Embryonic facial prominence (tissue), 1 donor: ENCODE results near the gene CCDC82.

Source experiments
- DNase-seq: peaks from one replicate; pipeline ENCODE4 v3.0.0-alpha.2; 2016; ENCODE audit errors: extremely low spot score

Gene CCDC82

DNA sequence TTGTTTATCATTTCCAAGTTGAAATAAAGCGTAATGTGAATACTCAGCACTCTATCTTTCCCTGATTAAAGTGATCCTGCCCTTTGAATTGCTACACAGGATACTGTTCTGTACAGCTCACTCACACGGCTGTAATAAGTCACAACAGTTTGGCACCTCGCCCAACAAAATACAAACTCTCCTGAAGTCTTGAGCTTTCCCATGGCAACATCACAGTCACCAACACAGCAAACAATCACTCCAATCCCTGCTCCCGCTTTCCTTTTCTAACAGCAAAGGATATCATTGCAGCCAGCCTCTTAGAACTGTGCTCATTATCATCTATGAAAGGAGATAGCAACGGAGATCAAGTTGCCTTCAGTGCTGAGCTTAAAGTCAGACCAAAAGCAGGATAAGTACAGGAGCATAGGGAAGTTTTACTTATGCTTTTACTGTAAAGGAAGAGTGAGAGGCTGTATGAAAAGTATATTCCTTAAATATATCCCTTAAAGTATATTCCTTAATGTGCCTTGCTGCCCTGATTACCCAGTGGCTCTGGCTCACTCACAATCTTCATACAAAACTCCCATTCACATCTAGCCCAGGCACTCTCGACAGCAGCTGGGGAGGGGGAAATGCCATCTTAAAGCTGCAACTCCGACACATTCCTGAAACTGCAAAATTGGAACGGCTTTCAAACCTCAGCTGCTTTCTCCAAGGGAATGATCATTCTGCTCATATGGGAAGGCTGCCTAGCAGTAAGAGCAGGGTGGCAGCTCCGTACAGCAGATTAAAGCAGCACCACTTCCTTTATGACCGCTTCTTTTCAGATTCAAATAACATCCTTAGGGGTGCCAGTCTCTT, 82.6 kb downstream of the CCDC82 start:
- DNase-seq, result peak; percentile 97

DNA sequence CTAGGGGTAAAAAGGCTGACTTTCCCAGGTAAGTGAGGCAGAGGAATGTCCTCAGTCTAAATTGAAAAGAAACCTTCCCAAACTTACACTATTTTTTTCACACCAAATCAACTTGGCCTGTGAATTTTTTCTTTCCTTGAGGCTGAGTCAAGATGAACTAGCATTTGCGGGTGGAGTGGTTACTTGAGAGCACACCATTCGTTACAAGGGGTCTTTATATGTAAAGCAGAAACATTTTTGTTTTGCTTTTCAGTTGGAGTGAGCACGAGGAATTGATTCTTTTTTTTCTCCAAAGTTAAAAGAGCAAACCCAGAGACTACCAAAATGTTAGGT, 83.1 kb downstream of the CCDC82 start:
- DNase-seq, result no peak

DNA sequence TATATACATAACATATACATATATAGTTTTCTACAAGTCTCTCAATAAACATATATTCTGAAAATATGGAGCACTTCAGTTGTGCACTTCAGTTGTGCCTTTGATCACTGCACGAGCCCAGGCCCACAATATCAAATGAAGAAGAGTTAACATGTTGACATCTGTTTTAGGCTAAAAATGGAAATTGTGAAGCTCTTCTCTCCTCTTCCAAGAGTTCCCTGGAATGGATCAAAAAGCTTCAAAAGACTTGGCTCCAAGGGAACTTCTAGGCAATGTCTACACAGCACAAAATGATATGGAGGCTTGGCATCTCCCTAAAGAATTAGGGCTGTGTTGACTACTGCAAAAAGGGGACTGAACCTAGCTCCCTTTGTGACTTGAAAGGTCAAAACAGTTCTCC, 83.6 kb downstream of the CCDC82 start:
- no peak for DNase-seq

DNA sequence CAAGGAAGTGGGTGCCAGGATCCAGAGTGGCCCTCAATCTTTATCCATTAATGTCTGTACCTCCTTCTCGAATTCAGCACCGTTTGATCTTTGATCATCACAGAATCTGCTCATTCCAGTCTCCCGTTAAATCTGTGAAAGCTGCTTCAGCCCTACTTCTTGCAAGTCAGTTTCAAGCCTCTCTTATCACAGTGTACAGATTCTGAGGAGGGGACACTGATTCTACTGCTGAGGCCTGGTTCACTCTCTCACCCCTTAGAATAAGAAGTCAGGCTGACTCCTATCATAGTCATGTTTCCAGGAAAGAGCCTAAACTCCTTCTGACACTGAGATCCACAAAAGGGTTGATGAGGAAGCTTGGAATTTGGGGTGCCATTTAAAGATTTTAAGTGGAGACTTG, 85.7 kb downstream of the CCDC82 start:
- DNase-seq, result no peak

DNA sequence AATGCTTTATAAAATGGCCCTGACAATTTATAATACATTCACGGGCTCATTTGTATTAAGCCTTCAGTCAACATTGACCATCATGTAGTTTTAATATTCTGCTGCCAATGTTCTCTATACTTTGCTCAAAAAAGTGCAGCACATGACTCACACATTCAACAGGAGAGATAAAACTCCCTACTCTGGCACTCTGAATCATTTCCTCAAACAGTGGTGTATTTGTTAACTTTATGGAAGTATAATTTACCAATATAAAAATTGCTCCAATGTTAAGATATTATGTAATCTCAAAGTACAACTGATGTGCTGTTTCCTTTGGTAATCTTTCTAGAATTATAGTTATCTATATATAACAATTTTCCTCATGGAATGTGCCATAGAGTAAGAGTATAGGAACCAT, 86.6 kb downstream of the CCDC82 start:
- no peak for DNase-seq
